ENCODE measurements around the gene TMEM270. TPM values are rescaled to one million over a fixed set of nuclear protein-coding genes. Genes with fewer than 3 reads are reported as not detected.

Gene TMEM270
- total RNA-seq, 1 experiment from 2014 or later, result 1.1 TPM

DNA sequence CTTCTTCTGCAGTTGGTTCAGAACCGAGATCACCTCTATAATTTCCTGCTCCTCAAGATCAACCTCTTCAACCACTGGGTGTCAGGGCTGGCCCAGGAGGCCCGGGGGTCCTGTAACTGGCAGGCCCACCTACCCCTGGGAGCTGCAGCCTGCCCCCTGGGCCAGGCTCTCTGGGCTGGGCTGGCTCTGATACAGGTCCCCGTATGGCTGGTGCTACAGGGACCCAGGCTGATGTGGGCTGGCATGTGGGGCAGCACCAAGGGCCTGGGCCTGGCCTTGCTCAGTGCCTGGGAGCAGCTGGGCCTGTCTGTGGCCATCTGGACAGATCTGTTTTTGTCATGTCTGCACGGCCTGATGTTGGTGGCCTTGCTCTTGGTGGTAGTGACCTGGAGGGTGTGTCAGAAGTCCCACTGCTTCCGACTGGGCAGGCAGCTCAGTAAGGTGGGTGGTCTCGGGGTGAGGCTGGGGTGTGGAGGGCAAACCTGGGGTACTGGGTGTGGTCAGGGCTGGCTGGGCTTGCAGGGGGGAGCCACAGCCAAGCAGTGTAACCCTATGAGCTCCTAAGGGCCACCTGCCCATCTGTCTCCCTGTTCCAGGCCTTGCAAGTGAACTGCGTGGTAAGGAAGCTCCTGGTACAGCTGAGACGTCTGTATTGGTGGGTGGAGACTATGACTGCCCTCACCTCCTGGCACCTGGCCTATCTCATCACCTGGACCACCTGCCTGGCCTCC is 4.2 kb downstream of the TMEM270 start:
- Histone ChIP-seq H2AFZ (ENCODE audit: low read depth, low read length, poor library complexity, severe bottlenecking) (no peak overlapping the region), H3K9me2 (ENCODE audit: insufficient read depth) (no peaks in the 10 kb centered on the region), H3K27ac (ENCODE audit: low read depth, low read length) (no peak overlapping the region; the same call in 1 of the 2 replicates), H3K4me2 (ENCODE audit: low read length) (no peak overlapping the region), H3K36me3 (ENCODE audit: control insufficient read depth in 1 of 2, insufficient read depth in 2 of 2, low read length in 2 of 2) (no peaks in the 10 kb centered on the region), H3K79me2 (ENCODE audit: insufficient read depth, low read length) (no peaks in the 10 kb centered on the region), H4K20me1 (ENCODE audit: insufficient read depth) (no peaks in the 10 kb centered on the region), H3K9me3 (ENCODE audit: control insufficient read depth in 1 of 2, insufficient read depth in 1 of 2, low read depth in 1 of 2, low read length in 2 of 2) (no peaks in the 10 kb centered on the region), H3K4me3 (replicated peaks in 1 of 2; ENCODE audit: low read depth in 1 of 2, low read length in 2 of 2) (no peak overlapping the region), H3K4me1 (ENCODE audit: control insufficient read depth in 1 of 2, insufficient read depth in 2 of 2, low read length in 2 of 2) (no peaks in the 10 kb centered on the region), H3K27me3 (ENCODE audit: insufficient read depth, low read length) (no peaks in the 10 kb centered on the region), H3K9ac (ENCODE audit: low read length) (no peak overlapping the region)
- no peak for DNase-seq (ENCODE audit: low read depth, low spot score)
- ChIA-PET RAD21 (ENCODE audit: low non-redundant PET in 1 of 2, low total read pairs in 2 of 2, uncharacterized antibody in 2 of 2, unreplicated experiment in 2 of 2) (no interaction called here), CTCF (interaction anchor here (2.3 to 2.8 kb wide), 2 partner anchors 11 to 161 kb away, joined by 6 to 23 read pairs; no protein-coding TSS in a partner anchor), POLR2A (no interaction called here)
- BruUV-seq (replicated peaks), result no TSS peak
- ATAC-seq, result no peak
- no peak for TF ChIP-seq POLR2AphosphoS5 (IDR thresholded peaks at IDR 0.05; ENCODE audit: low read depth, low read length)
- TF ChIP-seq YY1 (IDR thresholded peaks at IDR 0.05; ENCODE audit: extremely low read depth, insufficient replicate concordance, low read depth, low read length), result no peak
- TF ChIP-seq, protein P1, sequence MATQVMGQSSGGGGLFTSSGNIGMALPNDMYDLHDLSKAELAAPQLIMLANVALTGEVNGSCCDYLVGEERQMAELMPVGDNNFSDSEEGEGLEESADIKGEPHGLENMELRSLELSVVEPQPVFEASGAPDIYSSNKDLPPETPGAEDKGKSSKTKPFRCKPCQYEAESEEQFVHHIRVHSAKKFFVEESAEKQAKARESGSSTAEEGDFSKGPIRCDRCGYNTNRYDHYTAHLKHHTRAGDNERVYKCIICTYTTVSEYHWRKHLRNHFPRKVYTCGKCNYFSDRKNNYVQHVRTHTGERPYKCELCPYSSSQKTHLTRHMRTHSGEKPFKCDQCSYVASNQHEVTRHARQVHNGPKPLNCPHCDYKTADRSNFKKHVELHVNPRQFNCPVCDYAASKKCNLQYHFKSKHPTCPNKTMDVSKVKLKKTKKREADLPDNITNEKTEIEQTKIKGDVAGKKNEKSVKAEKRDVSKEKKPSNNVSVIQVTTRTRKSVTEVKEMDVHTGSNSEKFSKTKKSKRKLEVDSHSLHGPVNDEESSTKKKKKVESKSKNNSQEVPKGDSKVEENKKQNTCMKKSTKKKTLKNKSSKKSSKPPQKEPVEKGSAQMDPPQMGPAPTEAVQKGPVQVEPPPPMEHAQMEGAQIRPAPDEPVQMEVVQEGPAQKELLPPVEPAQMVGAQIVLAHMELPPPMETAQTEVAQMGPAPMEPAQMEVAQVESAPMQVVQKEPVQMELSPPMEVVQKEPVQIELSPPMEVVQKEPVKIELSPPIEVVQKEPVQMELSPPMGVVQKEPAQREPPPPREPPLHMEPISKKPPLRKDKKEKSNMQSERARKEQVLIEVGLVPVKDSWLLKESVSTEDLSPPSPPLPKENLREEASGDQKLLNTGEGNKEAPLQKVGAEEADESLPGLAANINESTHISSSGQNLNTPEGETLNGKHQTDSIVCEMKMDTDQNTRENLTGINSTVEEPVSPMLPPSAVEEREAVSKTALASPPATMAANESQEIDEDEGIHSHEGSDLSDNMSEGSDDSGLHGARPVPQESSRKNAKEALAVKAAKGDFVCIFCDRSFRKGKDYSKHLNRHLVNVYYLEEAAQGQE (IDR thresholded peaks at IDR 0.05; ENCODE audit: low read depth), result no peak
- TF ChIP-seq JUND (IDR thresholded peaks at IDR 0.05), result no peak
- TF ChIP-seq ELF1 (IDR thresholded peaks at IDR 0.05; ENCODE audit: borderline replicate concordance, low read depth), result no peak
- intact Hi-C loops (cut with micrococcal nuclease), result no loop called here

Measured in HCT116 (cell line).